ENCODE data around the gene WWC2.

DNA sequence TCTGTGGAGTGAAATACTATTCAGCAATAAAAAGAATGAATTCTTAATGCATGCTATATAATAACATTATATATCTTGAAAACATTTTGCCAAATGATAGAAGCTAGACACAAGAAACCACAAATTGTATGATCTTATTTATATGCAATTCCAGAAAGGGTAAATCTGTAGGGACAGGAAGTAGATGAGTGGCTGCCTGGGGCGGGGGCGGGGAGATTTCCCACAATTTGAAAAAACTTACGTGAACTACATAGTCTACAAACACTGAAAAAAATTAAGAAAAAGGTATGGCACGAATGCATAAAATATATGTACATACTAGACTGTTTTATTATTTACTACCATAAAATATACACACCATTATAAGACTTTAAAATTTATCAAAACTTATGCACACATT, 81.6 kb downstream of the WWC2 start:
- TF ChIP-seq, protein P1, sequence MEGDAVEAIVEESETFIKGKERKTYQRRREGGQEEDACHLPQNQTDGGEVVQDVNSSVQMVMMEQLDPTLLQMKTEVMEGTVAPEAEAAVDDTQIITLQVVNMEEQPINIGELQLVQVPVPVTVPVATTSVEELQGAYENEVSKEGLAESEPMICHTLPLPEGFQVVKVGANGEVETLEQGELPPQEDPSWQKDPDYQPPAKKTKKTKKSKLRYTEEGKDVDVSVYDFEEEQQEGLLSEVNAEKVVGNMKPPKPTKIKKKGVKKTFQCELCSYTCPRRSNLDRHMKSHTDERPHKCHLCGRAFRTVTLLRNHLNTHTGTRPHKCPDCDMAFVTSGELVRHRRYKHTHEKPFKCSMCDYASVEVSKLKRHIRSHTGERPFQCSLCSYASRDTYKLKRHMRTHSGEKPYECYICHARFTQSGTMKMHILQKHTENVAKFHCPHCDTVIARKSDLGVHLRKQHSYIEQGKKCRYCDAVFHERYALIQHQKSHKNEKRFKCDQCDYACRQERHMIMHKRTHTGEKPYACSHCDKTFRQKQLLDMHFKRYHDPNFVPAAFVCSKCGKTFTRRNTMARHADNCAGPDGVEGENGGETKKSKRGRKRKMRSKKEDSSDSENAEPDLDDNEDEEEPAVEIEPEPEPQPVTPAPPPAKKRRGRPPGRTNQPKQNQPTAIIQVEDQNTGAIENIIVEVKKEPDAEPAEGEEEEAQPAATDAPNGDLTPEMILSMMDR (IDR thresholded peaks at IDR 0.05 in 4 of 5, conservative IDR thresholded peaks at IDR 0.05 in 1 of 5), result no peak
- no peak for TF ChIP-seq POLR2A (IDR thresholded peaks at IDR 0.05)

Data from gastrocnemius medialis (tissue), 4 donors.